H9 (cell line): ENCODE data around the gene COMMD10. TPM values are rescaled to one million over a fixed set of nuclear protein-coding genes. Genes with fewer than 3 reads are reported as not detected.

Experiments used
- DNase-seq: peaks from one replicate; pipeline ENCODE4 v3.0.0-alpha.2; 2017
- H2AFZ ChIP-seq: one replicate; pipeline ENCODE4 v1.6.1; 2013; ENCODE audit warnings: mild to moderate bottlenecking, low read length, control low read depth, moderate library complexity
- H2AK5ac ChIP-seq: 2 replicates; pipeline ENCODE4 v1.6.1; 2013; ENCODE audit warnings: low read length, control low read depth, mixed read lengths; ENCODE audit not compliant: insufficient read length
- H2BK120ac ChIP-seq: one replicate; pipeline ENCODE4 v1.6.1; 2013; ENCODE audit warnings: low read depth, mild to moderate bottlenecking, low read length, control low read depth, inconsistent platforms; ENCODE audit not compliant: poor library complexity, severe bottlenecking
- H2BK12ac ChIP-seq: 2 replicates; pipeline ENCODE4 v1.6.1; 2013; ENCODE audit warnings: low read length, control low read depth, mixed read lengths, low read depth; ENCODE audit not compliant: insufficient read length
- H2BK15ac ChIP-seq: 2 replicates; pipeline ENCODE4 v1.6.1; 2013; ENCODE audit warnings: low read depth, low read length, control low read depth
- H2BK20ac ChIP-seq: one replicate; pipeline ENCODE4 v1.6.1; 2013; ENCODE audit warnings: low read depth, mild to moderate bottlenecking, low read length, control low read depth, inconsistent platforms; ENCODE audit not compliant: poor library complexity, severe bottlenecking
- H2BK5ac ChIP-seq: 2 replicates; pipeline ENCODE4 v1.6.1; 2013; ENCODE audit warnings: low read length, control low read depth, mixed read lengths; ENCODE audit not compliant: insufficient read length
- H3K14ac ChIP-seq: 2 replicates; pipeline ENCODE4 v1.6.1; 2013; ENCODE audit warnings: low read length, control low read depth; ENCODE audit not compliant: insufficient read depth
- H3K18ac ChIP-seq: 2 replicates; pipeline ENCODE4 v1.6.1; 2013; ENCODE audit warnings: low read depth, mild to moderate bottlenecking, mixed read lengths, low read length, control low read depth; ENCODE audit not compliant: insufficient read length
- H3K23ac ChIP-seq: 2 replicates; pipeline ENCODE4 v1.6.1; 2013; ENCODE audit warnings: low read length, control low read depth, mixed read lengths, low read depth; ENCODE audit not compliant: insufficient read length
- H3K23me2 ChIP-seq: 2 replicates; pipeline ENCODE4 v1.6.1; 2013; ENCODE audit warnings: low read depth, mild to moderate bottlenecking, mixed read lengths, low read length, control low read depth; ENCODE audit not compliant: insufficient read length, poor library complexity, severe bottlenecking
- H3K27ac ChIP-seq: 2 replicates; pipeline ENCODE4 v1.5.1; 2013; ENCODE audit warnings: low read length, control low read depth, mixed read lengths, low read depth; ENCODE audit not compliant: insufficient read length
- H3K27me3 ChIP-seq: 2 replicates; pipeline ENCODE4 v1.6.1; 2013; ENCODE audit warnings: low read length, control low read depth, inconsistent platforms; ENCODE audit not compliant: insufficient read depth
- H3K4ac ChIP-seq: 2 replicates; pipeline ENCODE4 v1.6.1; 2013; ENCODE audit warnings: low read depth, mild to moderate bottlenecking, control low read depth, inconsistent platforms, low read length, moderate library complexity
- H3K4me1 ChIP-seq: 2 replicates; pipeline ENCODE4 v1.6.1; 2013; ENCODE audit warnings: low read length, control low read depth, inconsistent platforms; ENCODE audit not compliant: insufficient read depth
- H3K4me2 ChIP-seq: 2 replicates; pipeline ENCODE4 v1.6.1; 2013; ENCODE audit warnings: low read length, control low read depth, mixed read lengths; ENCODE audit not compliant: insufficient read length, insufficient read depth
- H3K56ac ChIP-seq: 2 replicates; pipeline ENCODE4 v1.6.1; 2013; ENCODE audit warnings: low read depth, mild to moderate bottlenecking, mixed read lengths, low read length, control low read depth; ENCODE audit not compliant: insufficient read length
- H3K79me1 ChIP-seq: 2 replicates; pipeline ENCODE4 v1.6.1; 2013; ENCODE audit warnings: low read depth, mild to moderate bottlenecking, moderate library complexity, low read length, control low read depth, inconsistent platforms; ENCODE audit not compliant: insufficient read depth, poor library complexity, severe bottlenecking
- H3K79me2 ChIP-seq: 2 replicates; pipeline ENCODE4 v1.6.1; 2013; ENCODE audit warnings: low read length, control low read depth, inconsistent platforms; ENCODE audit not compliant: insufficient read depth
- H3K9ac ChIP-seq: 2 replicates; pipeline ENCODE4 v1.6.1; 2013; ENCODE audit warnings: low read length, control low read depth, mixed read lengths; ENCODE audit not compliant: insufficient read length; ENCODE audit errors: extremely low read depth
- H3K9me3 ChIP-seq: one replicate; pipeline ENCODE4 v1.6.1; 2013; ENCODE audit warnings: low read depth, low read length, inconsistent platforms; ENCODE audit not compliant: control insufficient read depth
- H3T11ph ChIP-seq: one replicate; pipeline ENCODE4 v1.6.1; 2013; ENCODE audit warnings: mild to moderate bottlenecking, low read length, control low read depth, inconsistent platforms
- H4K20me1 ChIP-seq: one replicate; pipeline ENCODE4 v1.6.1; 2013; ENCODE audit not compliant: control insufficient read depth, insufficient read length, insufficient read depth
- H4K5ac ChIP-seq: 2 replicates; pipeline ENCODE4 v1.6.1; 2013; ENCODE audit warnings: low read depth, mild to moderate bottlenecking, mixed read lengths, low read length, control low read depth; ENCODE audit not compliant: insufficient read length
- H4K8ac ChIP-seq: replicated peaks from 2 replicates; pipeline ENCODE4 v1.6.1; 2013; ENCODE audit warnings: low read length, control low read depth, mixed read lengths, low read depth; ENCODE audit not compliant: insufficient read length
- H4K91ac ChIP-seq: 2 replicates; pipeline ENCODE4 v1.6.1; 2013; ENCODE audit warnings: low read depth, mild to moderate bottlenecking, moderate library complexity, mixed read lengths, low read length, control low read depth; ENCODE audit not compliant: insufficient read length
- H3K27ac Mint-ChIP-seq, 3 experiments: 2 replicates in 2 of 3; 3 replicates in 1 of 3; pipeline ENCODE4 v1.8.0; 2020 to 2021; ENCODE audit warnings: mixed read lengths in 3 of 3, mild to moderate bottlenecking in 1 of 3, moderate library complexity in 1 of 3
- H3K27me3 Mint-ChIP-seq: 2 replicates; pipeline ENCODE4 v1.8.0; 2021; ENCODE audit warnings: low read depth, mild to moderate bottlenecking, moderate library complexity, mixed read lengths
- H3K36me3 Mint-ChIP-seq, 3 experiments: 2 replicates in 2 of 3; 3 replicates in 1 of 3; pipeline ENCODE4 v1.8.0; 2020 to 2021; ENCODE audit warnings: low read depth in 3 of 3, mixed read lengths in 3 of 3; ENCODE audit not compliant: insufficient read depth in 1 of 3
- H3K4me1 Mint-ChIP-seq, 2 experiments: 2 replicates each; pipeline ENCODE4 v1.8.0; 2020; ENCODE audit warnings: mixed read lengths in 2 of 2
- H3K4me3 Mint-ChIP-seq, 2 experiments: 2 replicates in 1 of 2; 3 replicates in 1 of 2; pipeline ENCODE4 v1.8.0; 2020 to 2021; ENCODE audit warnings: mild to moderate bottlenecking in 2 of 2, mixed read lengths in 2 of 2, moderate library complexity in 1 of 2
- H3K9me3 Mint-ChIP-seq, 2 experiments: 2 replicates in 1 of 2; 3 replicates in 1 of 2; pipeline ENCODE4 v1.8.0; 2020; ENCODE audit warnings: mild to moderate bottlenecking in 2 of 2, mixed read lengths in 2 of 2, moderate library complexity in 1 of 2
- WGBS: extraction: QIAGEN DNeasy Blood & Tissue Kit; methylation state at CpG from one replicate; pipeline ENCODE4 v1.1.7; 2013; ENCODE audit warnings: missing lambda C conversion rate, low lambda C conversion rate, mixed read lengths; ENCODE audit not compliant: insufficient read length; ENCODE audit errors: extremely low coverage; 5-methylcytosine and 5-hydroxymethylcytosine counted together
- total RNA-seq: library from RNA; stranded (reverse); gene quantifications from 2 replicates; pipeline ENCODE4 v1.2.1, GENCODE V29; 2021
- TF ChIP-seq, protein P1 (sequence below): fragments of 200-600 bp; sonication (generic); conservative IDR thresholded peaks from 3 replicates; pipeline ENCODE4 v1.8.0; 2021; ENCODE audit warnings: antibody characterized with exemption, mild to moderate bottlenecking

The COMMD10 gene
- total RNA-seq, 1 experiment from 2014 or later: 33.9 TPM

DNA sequence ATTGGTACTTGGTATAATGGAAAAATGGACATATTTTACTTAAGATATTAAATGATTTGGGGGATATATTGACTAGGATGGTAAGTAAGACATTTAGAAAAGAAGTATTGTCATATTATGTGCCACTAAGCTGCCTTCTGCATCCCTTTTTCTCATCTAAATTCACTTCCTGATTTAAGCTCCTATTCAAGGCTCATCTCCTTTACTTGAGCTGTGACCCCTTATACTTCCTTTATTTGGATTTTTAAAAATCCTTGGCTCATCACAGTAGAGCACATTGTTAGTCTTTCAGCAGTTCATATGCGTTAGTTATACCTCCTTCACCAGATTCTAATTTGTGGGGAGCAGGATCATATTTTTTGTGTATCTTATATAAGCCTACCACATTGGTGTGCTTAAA lies 6.6 kb downstream of the COMMD10 start:
- Histone ChIP-seq H3K4ac (no peak overlapping the region), H2BK120ac (no peak overlapping the region), H4K5ac (no peak overlapping the region), H4K91ac (no peak overlapping the region), H3K9me3 (no peaks in the 10 kb centered on the region), H3K9ac (no peak overlapping the region), H4K20me1 (no peaks in the 10 kb centered on the region), H3K79me1 (no peaks in the 10 kb centered on the region), H2AK5ac (no peak overlapping the region), H2BK12ac (no peak overlapping the region), H2BK5ac (no peak overlapping the region), H2AFZ (no peak overlapping the region), H3K18ac (no peak overlapping the region), H4K8ac (no peak overlapping the region), H3K27me3 (no peaks in the 10 kb centered on the region), H3K23me2 (no peaks in the 10 kb centered on the region), H3K79me2 (no peaks in the 10 kb centered on the region), H3K4me2 (no peak overlapping the region), H3T11ph (no peak overlapping the region), H3K56ac (no peak overlapping the region), H2BK20ac (no peak overlapping the region), H2BK15ac (no peak overlapping the region), H3K14ac (no peak overlapping the region), H3K23ac (no peak overlapping the region), H3K4me1 (no peaks in the 10 kb centered on the region), H3K27ac (no peak overlapping the region)
- TF ChIP-seq, protein P1, sequence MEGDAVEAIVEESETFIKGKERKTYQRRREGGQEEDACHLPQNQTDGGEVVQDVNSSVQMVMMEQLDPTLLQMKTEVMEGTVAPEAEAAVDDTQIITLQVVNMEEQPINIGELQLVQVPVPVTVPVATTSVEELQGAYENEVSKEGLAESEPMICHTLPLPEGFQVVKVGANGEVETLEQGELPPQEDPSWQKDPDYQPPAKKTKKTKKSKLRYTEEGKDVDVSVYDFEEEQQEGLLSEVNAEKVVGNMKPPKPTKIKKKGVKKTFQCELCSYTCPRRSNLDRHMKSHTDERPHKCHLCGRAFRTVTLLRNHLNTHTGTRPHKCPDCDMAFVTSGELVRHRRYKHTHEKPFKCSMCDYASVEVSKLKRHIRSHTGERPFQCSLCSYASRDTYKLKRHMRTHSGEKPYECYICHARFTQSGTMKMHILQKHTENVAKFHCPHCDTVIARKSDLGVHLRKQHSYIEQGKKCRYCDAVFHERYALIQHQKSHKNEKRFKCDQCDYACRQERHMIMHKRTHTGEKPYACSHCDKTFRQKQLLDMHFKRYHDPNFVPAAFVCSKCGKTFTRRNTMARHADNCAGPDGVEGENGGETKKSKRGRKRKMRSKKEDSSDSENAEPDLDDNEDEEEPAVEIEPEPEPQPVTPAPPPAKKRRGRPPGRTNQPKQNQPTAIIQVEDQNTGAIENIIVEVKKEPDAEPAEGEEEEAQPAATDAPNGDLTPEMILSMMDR: no peak
- WGBS: no CpG with 5 or more reads among the region's 1 CpG
- Mint-ChIP-seq H3K9me3 (no peaks in the 10 kb centered on the region), H3K27me3 (no peaks in the 10 kb centered on the region), H3K4me3 (no peak overlapping the region), H3K27ac (no peak overlapping the region), H3K4me1 (no peaks in the 10 kb centered on the region), H3K36me3 (peaks cover 14 to 46% (median 32%) of the 10 kb centered on the region in 3 experiments; a peak in 6 of 7 replicates)
- no peak for DNase-seq
